Activated T-helper 1 cell treated with Interleukin-2 at 50 U/mL for 16 hours (primary cell): ENCODE measurements around the gene PDZRN3.
"Not testable (repeated sequence)": the region's sequence is repeated elsewhere in the genome, so short reads cannot be mapped to it uniquely, and the experiment has no call there.

ENCODE experiments used
- DNase-seq: peaks from one replicate; pipeline ENCODE4 v3.0.0-alpha.2; 2020; ENCODE audit warnings: low read depth

Gene PDZRN3

DNA sequence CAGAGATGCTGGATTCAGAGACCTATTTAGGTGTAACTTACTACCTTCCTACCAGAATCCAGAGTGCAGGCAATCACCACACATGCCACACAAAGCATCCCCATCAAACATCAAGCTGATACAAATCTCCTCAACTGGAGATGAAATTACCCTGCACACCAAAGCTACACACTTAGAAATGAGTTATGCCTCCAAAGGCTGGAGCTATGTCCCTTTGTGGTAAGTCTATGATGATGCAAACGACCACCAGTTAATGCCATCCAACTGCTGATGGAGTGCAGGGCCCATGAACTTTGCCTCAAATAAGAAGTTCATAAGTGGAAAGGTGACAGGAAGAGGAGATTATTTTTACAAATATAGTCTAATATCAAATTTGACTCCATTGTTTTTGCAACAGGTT is 38.1 kb downstream of the PDZRN3 start:
- no peak for DNase-seq

DNA sequence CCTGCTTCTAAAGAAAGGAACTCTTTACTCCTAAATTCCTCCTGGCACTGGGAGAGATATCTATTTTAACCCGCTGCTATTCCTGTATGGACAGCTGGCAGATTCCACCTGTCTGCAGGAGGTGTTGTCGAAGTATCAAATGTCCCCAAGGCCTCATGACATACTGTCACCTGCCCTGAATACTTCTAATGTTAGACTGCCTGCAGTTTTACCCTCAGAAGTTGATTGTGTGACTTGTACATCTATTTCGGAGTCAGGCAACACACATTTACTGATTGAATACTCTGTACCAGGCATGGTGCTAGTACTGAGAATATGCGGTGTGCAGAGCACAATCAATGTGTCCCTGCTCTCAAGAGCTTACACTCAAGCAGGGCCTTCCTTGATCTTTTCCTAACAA is 38.6 kb downstream of the PDZRN3 start:
- DNase-seq = no peak

GRCh38 chr3:73584873-73585272 is 39.9 kb downstream of the PDZRN3 start:
- DNase-seq = no peak

DNA sequence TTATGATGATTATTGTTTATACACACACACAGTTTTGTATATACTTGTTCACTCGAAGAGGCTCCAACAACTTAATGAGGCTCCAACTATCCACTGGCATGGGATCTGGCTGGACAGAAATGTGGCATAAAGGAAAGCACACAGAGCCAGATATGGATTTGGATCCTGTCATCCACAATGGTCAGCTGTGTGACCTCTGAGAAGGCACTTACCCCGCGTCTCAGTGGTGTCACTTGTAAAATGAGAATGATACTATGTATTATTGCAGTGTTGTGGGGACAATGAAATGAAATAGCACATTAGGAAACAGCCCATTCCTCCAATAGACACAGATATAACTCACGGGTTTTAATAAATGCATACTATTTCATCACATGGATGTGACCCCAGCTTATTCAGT is 42.2 kb downstream of the PDZRN3 start:
- DNase-seq = no peak

GRCh38 chr3:73581134-73581846 is 43.5 kb downstream of the PDZRN3 start:
- DNase-seq = no peak

GRCh38 chr3:73580343-73580742 is 44.4 kb downstream of the PDZRN3 start:
- DNase-seq = no peak

DNA sequence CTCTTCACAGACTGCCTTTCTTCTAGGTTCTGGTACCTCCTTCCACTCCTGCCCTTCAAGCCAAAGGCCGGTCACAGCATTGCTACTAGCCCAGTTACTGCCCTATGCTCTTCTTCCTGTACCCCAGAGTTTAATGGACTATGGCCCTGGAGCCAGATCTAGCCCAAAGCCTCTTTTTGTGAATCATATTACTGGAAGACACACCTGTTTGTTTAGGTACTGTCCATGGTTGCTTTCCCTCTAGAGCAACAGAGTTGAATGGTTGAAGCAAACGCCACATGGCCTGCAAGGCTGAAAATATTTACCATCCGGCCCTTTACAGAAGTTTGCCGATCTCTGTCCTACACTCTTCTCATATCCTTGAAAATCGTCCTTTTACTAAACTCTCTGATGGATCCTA is 47.0 kb downstream of the PDZRN3 start:
- DNase-seq = no peak

DNA sequence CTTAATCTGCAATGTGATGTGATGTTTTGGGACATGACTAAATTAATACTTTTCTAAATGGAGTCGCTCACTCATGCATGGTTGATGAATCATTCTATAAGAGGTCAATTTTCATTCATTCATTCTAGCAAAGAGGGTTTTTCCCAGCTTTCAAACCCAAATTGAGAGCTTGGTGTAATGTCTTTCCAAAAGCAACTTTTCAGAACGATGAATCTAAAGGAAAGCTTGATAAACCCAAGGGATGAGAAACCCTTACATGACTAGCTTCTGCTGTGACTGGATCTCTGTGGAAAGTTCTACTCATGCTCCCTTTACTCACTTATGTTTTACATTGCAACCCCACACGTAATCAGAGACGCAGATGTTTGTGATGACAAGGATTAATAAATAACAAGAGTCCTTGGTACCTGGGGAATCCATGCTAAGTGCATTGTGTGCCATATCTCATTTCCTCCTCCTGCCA is 47.7 kb downstream of the PDZRN3 start:
- no peak for DNase-seq

- DNase-seq = no peak
Observed at GRCh38 chr3:73575953-73576352, 48.8 kb downstream of the PDZRN3 start.

DNA sequence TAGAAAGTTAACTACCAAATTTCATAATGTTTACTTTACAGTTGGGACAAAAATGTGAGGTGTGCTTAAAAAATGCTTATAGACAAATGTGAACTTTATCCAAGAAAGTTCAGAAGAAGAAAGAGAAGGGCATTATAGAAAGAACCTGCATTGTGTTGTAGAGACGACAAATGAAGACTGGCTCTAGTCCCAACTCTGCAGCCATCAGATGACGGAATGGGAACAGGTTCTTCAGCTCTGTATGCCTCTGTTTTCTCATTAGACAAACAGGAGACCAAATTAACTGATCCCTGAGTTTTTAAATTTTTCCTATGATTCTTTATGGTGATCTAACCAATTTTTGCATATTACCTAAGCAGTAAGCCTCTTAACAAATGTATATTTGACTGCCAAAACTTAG is 49.2 kb downstream of the PDZRN3 start:
- no peak for DNase-seq

- no peak for DNase-seq
Observed at GRCh38 chr3:73573204-73573603, 51.5 kb downstream of the PDZRN3 start.

DNA sequence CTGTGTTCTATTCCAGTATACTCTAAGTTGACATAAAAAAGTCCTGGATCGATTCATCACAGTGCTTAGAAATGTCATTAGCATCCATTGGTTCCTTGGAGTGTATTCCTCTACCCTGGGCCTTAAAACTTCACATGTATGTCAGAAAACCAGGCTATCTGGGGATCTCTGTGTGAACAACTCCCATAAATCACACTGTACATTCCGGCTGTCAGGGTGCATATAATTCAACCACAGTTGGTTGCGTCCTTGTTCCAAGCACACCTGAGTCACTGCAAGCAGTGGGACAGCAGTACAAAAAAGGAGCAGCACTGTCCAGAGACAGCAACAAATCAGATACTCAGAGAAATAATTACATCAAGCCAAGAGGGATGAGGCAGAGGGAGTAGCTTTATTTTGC is 52.4 kb downstream of the PDZRN3 start:
- DNase-seq = no peak

- no peak for DNase-seq
Observed at GRCh38 chr3:73571238-73571794, 53.4 kb downstream of the PDZRN3 start.

DNA sequence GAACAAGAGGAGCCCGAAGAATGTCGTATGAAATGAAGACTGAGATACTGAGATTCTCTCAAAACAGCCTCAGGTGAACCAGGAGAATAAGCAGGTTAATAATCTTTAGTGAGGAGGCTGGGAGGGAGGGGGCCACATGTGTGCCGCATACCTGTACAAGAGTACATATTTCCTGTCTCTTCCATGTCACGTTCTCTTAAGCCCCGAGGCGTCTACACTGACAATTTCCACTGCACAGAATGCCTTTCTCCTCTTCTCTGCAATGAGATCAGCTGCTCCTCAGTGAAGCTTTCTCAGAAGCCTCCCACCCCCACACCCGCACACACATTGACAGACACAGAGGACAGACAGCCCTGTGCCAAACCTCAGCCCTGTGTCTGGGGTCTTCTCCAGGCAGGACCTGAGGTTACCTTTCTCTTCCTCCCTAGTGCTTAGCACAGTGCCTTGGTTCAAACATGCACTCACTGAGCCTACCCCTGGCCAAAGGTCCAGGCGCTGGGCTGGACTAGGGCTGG is 55.4 kb downstream of the PDZRN3 start:
- DNase-seq = no peak

- DNase-seq = no peak
Observed at GRCh38 chr3:73568371-73568862, 56.3 kb downstream of the PDZRN3 start.

DNA sequence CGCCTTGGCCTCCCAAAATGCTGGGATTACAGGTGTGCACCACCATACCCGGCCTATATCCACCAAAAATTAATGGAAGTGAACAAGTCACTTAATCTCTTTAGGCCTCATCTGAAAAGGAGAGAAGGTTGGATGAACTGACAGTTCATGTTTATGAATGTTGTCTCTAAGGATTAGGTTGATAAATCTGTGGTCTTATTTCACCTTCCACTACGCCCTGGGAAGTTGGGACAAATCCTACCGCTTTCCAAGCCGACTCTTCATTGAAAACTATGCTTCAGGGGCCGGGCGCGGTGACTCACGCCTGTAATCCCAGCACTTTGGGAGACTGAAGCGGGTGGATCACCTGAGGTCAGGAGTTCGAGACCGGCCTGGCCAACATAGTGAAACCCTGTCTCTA is 59.4 kb downstream of the PDZRN3 start:
- DNase-seq = not testable (repeated sequence)

GRCh38 chr3:73563896-73564582 is 60.7 kb downstream of the PDZRN3 start:
- DNase-seq = no peak

- no peak for DNase-seq
Observed at GRCh38 chr3:73561494-73561893, 63.2 kb downstream of the PDZRN3 start.

- DNase-seq = no peak
Observed at GRCh38 chr3:73559749-73560148, 65.0 kb downstream of the PDZRN3 start.

DNA sequence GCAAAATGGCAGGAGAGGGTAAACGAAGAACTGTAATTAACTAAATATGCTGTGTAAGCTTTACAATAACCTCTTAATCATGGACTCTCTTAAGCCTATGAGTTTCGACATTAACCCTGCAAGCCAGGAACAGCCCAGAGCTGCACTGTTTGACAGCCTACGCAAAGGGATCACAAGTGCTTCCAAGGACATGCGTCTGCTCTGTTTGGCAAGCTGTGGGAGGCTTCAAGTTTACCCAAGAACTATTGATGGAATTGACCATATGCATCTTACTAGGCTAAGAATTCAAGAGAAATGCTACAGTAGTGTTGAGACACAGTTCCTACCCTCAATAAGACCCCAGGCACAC is 66.0 kb downstream of the PDZRN3 start:
- DNase-seq = no peak

- no peak for DNase-seq
Observed at GRCh38 chr3:73557986-73558726, 66.6 kb downstream of the PDZRN3 start.
